ENCODE data around the gene SLF1. TPM values are rescaled to one million over a fixed set of nuclear protein-coding genes. Genes with fewer than 3 reads are reported as not detected.

SLF1 gene
- total RNA-seq, 1 donor from 2014 or later: 17.0 TPM

DNA sequence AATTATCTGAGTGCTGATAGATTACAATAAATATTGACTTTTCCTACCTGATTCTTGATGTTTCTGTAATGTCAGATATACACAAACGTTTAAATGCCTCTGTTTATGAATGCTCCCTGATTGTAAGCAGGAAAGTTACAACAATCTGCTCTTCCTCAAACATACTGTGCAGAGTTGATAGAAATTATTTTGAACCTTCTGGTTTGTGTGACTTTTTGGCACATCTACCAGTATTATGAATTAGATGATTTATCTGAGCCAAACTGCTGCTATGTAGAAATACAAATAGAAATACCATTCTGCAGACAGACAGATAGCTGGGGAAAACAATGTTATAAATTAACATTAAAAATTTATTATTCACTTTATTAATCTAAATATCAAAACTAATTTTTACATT, 113.0 kb downstream of the SLF1 start:
- H3K27me3 Mint-ChIP-seq (ENCODE audit: low read depth): no peaks in the 10 kb centered on the region
- H3K4me3 Mint-ChIP-seq: no peak overlapping the region
- H3K4me1 Mint-ChIP-seq: no peaks in the 10 kb centered on the region
- no peaks in the 10 kb centered on the region for H3K9me3 Mint-ChIP-seq
- TF ChIP-seq, protein P1, sequence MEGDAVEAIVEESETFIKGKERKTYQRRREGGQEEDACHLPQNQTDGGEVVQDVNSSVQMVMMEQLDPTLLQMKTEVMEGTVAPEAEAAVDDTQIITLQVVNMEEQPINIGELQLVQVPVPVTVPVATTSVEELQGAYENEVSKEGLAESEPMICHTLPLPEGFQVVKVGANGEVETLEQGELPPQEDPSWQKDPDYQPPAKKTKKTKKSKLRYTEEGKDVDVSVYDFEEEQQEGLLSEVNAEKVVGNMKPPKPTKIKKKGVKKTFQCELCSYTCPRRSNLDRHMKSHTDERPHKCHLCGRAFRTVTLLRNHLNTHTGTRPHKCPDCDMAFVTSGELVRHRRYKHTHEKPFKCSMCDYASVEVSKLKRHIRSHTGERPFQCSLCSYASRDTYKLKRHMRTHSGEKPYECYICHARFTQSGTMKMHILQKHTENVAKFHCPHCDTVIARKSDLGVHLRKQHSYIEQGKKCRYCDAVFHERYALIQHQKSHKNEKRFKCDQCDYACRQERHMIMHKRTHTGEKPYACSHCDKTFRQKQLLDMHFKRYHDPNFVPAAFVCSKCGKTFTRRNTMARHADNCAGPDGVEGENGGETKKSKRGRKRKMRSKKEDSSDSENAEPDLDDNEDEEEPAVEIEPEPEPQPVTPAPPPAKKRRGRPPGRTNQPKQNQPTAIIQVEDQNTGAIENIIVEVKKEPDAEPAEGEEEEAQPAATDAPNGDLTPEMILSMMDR (conservative IDR thresholded peaks at IDR 0.05): no peak
- no peak overlapping the region for H3K27ac Mint-ChIP-seq (ENCODE audit: unreplicated experiment)
- no peaks in the 10 kb centered on the region for H3K36me3 Mint-ChIP-seq (ENCODE audit: low read depth)
- no peak for DNase-seq (ENCODE audit: low read depth, low spot score)

DNA sequence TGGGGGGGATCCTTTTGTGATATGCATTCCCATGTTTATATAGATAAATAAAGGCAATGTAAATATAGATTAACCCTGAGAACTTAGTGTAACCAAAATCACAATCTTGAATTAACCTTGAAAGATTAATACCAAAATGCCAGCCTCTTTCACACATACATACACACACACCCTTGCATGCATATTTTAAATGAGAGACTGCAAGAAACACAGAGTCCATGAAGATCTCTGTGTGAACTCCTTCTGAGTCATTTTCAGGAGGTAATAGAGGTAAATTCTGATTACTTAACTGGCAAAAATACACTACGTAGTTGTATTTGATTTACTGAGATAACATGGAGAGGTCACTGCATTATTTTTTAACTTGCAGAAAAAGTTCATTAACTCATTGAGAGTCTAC, 118.0 kb downstream of the SLF1 start:
- H3K27ac Mint-ChIP-seq (ENCODE audit: unreplicated experiment): no peak overlapping the region
- H3K36me3 Mint-ChIP-seq (ENCODE audit: low read depth): no peaks in the 10 kb centered on the region
- no peak for DNase-seq (ENCODE audit: low read depth, low spot score)
- no peaks in the 10 kb centered on the region for H3K9me3 Mint-ChIP-seq
- no peaks in the 10 kb centered on the region for H3K4me1 Mint-ChIP-seq
- TF ChIP-seq, protein P1 (conservative IDR thresholded peaks at IDR 0.05): no peak
- H3K4me3 Mint-ChIP-seq: no peak overlapping the region
- no peaks in the 10 kb centered on the region for H3K27me3 Mint-ChIP-seq (ENCODE audit: low read depth)

DNA sequence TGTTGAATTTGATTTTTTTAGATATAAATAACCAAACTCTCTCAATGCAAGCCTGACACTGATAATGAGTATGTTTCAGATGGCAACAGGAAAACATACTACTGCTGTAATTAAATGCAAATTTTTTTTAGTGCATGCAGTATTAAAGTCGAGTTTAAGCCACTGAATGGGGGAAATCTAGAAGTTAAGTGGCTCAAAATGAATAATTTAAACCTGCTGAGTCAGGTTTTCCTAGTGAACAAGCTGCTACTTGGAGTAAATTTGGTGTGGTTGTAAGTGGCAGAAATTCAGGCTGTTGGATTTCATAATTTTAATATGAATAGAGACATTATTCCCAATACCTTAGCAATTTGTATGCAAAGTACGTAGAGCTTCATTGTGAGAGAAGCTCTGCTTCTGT, 121.8 kb downstream of the SLF1 start:
- Mint-ChIP-seq H3K4me3 (no peak overlapping the region), H3K36me3 (ENCODE audit: low read depth) (no peaks in the 10 kb centered on the region), H3K9me3 (no peaks in the 10 kb centered on the region), H3K27ac (ENCODE audit: unreplicated experiment) (no peak overlapping the region), H3K4me1 (no peaks in the 10 kb centered on the region), H3K27me3 (ENCODE audit: low read depth) (no peaks in the 10 kb centered on the region)
- no peak for DNase-seq (ENCODE audit: low read depth, low spot score)
- TF ChIP-seq, protein P1 (conservative IDR thresholded peaks at IDR 0.05): no peak

DNA sequence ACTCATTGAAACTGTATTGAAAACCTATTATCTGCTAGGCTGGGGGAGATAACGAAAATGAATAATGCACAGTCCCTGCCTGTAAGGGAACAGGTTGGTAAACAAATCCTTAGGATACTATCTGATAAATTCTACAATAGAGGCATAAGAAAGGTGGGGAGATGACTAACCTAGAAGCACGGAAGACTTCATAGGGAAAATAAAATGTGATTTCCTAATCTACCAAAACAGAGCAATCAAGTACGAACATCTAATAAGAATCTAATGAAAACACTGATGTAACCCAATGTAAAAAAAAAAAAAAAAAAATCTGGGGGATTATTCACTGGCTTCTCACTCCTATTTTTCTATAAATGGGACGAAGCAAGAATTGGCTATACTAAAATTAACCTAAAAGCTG, 124.4 kb downstream of the SLF1 start:
- H3K27ac Mint-ChIP-seq (ENCODE audit: unreplicated experiment): no peak overlapping the region
- H3K4me3 Mint-ChIP-seq: no peak overlapping the region
- TF ChIP-seq, protein P1 (conservative IDR thresholded peaks at IDR 0.05): no peak
- peaks cover 6% of the 10 kb centered on the region for H3K4me1 Mint-ChIP-seq
- H3K36me3 Mint-ChIP-seq (ENCODE audit: low read depth): no peaks in the 10 kb centered on the region
- H3K9me3 Mint-ChIP-seq: peaks cover 5% of the 10 kb centered on the region
- no peaks in the 10 kb centered on the region for H3K27me3 Mint-ChIP-seq (ENCODE audit: low read depth)
- no peak for DNase-seq (ENCODE audit: low read depth, low spot score)

DNA sequence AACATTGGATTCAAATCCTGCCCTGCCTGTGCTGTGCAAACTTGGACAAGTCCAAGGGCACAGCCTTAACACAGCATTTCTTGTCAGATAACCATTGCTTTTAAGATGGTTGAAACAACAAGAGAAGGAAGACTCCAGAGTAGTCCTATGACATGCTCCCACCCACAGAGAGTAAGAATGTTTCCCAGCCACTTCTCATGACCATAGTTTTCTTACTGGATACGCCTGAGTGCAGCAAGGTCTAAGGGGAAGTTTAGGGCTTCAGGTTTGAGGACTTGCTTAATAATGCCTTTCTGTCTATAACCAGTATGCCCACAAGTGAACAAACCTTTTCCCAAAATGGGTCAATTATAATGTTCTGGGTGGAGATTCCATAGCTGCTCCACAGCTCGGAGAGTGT, 126.4 kb downstream of the SLF1 start:
- H3K27ac Mint-ChIP-seq (ENCODE audit: unreplicated experiment): peak overlapping the region; percentile 62

More for the DNA sequence above, 126.4 kb downstream of the SLF1 start:
- Mint-ChIP-seq H3K4me1 (peaks cover 6% of the 10 kb centered on the region), H3K36me3 (ENCODE audit: low read depth) (no peaks in the 10 kb centered on the region), H3K27me3 (ENCODE audit: low read depth) (no peaks in the 10 kb centered on the region), H3K4me3 (no peak overlapping the region), H3K9me3 (peaks cover 7% of the 10 kb centered on the region)
- TF ChIP-seq, protein P1 (conservative IDR thresholded peaks at IDR 0.05): no peak
- no peak for DNase-seq (ENCODE audit: low read depth, low spot score)

Data from neural crest cell (in vitro differentiated cells).